Measurements from ENCODE around the gene CHST11. TPM values are rescaled to one million over a fixed set of nuclear protein-coding genes. Genes with fewer than 3 reads are reported as not detected.

Gene CHST11
- total and polyA plus RNA-seq, 10 of the 15 experiments (the other 5 are each of a cell fraction or from before 2014, with no cell fraction given): 1.9 to 38.1 (median 17.2) TPM

DNA sequence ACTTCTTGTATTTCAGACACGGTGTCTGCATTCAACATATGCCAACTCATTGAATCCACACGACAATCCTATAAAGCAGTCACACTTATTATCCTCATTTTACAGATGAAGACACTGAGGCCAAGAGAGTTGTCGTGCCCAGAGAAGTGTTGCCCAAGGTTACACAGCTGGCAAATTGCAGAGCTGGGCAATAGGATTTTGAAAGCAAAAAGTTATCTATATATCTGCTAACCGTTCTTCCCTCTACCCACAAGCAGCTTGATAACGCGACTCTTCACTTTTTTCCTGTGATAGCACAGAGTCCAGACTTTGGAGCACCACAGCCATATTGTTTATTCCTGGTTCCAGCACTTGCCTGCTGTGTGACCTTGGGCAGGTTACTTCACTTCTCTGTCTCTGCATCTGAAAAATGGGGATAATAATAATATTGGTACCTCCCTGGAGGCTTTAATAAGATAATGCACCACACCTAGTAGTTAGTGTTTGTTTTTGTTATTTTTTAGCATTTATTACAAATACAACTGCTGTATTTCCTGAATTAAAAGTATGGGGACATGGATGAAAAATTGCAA is 82.2 kb downstream of the CHST11 start:
- Histone ChIP-seq H3K9ac (ENCODE audit: control insufficient read depth, insufficient read depth, low read length) (no peak overlapping the region), H3K27ac (ENCODE audit: control insufficient read depth, insufficient read depth) (no peak overlapping the region), H3K4me3 (no peak overlapping the region), H3K4me1 (ENCODE audit: control insufficient read depth, insufficient read depth, low read length) (peaks cover 5% of the 10 kb centered on the region; the same call in 1 of the 2 replicates), H2AFZ (ENCODE audit: control insufficient read depth, low read depth, low read length) (no peak overlapping the region), H3K4me2 (ENCODE audit: control insufficient read depth, insufficient read depth) (no peak overlapping the region), H3K36me3 (ENCODE audit: control insufficient read depth in 2 of 2, insufficient read depth in 2 of 2, low read length in 1 of 2) (no peaks in the 10 kb centered on the region; a peak in 1 of 4 replicates), H3K9me3 (replicated peaks; ENCODE audit: control insufficient read depth, insufficient read depth, low read length) (peaks cover 3% of the 10 kb centered on the region; the same call in 2 of the 3 replicates), H3K79me2 (ENCODE audit: control insufficient read depth, insufficient read depth, low read length) (peaks cover 19% of the 10 kb centered on the region), H3K27me3 (replicated peaks in 1 of 2; ENCODE audit: control insufficient read depth in 2 of 2, insufficient read depth in 2 of 2, low read length in 1 of 2) (no peaks in the 10 kb centered on the region), H4K20me1 (ENCODE audit: control insufficient read depth, insufficient read depth) (no peaks in the 10 kb centered on the region; the same call in 1 of the 2 replicates)
- POLR2A ChIA-PET: interaction anchor here (1.0 kb wide), 1 partner anchor 9 kb away, joined by 3 read pairs; no protein-coding TSS in a partner anchor
- SMC1A ChIA-PET (ENCODE audit: uncharacterized antibody, unreplicated experiment): interaction anchor here (1.8 to 3.0 kb wide), 2 partner anchors 9 to 31 kb away, joined by 6 to 13 read pairs; no protein-coding TSS in a partner anchor
- no peak for ATAC-seq
- no TSS peak for BruUV-seq (replicated peaks)
- FAIRE-seq: no peak
- no peak for TF ChIP-seq NR2C2 (IDR thresholded peaks at IDR 0.05; ENCODE audit: borderline replicate concordance, control insufficient read depth, insufficient read length, low read depth)
- TF ChIP-seq, protein P1, sequence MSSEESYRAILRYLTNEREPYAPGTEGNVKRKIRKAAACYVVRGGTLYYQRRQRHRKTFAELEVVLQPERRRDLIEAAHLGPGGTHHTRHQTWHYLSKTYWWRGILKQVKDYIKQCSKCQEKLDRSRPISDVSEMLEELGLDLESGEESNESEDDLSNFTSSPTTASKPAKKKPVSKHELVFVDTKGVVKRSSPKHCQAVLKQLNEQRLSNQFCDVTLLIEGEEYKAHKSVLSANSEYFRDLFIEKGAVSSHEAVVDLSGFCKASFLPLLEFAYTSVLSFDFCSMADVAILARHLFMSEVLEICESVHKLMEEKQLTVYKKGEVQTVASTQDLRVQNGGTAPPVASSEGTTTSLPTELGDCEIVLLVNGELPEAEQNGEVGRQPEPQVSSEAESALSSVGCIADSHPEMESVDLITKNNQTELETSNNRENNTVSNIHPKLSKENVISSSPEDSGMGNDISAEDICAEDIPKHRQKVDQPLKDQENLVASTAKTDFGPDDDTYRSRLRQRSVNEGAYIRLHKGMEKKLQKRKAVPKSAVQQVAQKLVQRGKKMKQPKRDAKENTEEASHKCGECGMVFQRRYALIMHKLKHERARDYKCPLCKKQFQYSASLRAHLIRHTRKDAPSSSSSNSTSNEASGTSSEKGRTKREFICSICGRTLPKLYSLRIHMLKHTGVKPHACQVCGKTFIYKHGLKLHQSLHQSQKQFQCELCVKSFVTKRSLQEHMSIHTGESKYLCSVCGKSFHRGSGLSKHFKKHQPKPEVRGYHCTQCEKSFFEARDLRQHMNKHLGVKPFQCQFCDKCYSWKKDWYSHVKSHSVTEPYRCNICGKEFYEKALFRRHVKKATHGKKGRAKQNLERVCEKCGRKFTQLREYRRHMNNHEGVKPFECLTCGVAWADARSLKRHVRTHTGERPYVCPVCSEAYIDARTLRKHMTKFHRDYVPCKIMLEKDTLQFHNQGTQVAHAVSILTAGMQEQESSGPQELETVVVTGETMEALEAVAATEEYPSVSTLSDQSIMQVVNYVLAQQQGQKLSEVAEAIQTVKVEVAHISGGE (CRISPR knock-in tag; IDR thresholded peaks at IDR 0.05): no peak
- no peak for TF ChIP-seq NR2C1 (IDR thresholded peaks at IDR 0.05)
- intact Hi-C loops (cut with micrococcal nuclease; ENCODE audit: unreplicated experiment): no loop called here
- no peak for DNase-seq (ENCODE audit: low read depth, low spot score)
- RAD21 ChIA-PET (ENCODE audit: unreplicated experiment): no interaction called here
- WGBS (ENCODE audit: insufficient coverage, insufficient replicate concordance, low lambda C conversion rate, missing lambda C conversion rate): 81% methylated on average over 6 of the region's 6 CpGs
- in situ Hi-C loops (cut with MboI): no loop called here
- CTCF ChIA-PET: no interaction called here
